ENCODE results near the gene HIF1A.

HIF1A gene

GRCh38 chr14:61726778-61727658 is 31.7 kb downstream of the HIF1A start:
- DNase-seq (ENCODE audit: low read depth), result no peak
- H3K4me3 ChIP-seq (ENCODE audit: low read depth, low read length), result no peak overlapping the region
- TF ChIP-seq CTCF (IDR thresholded peaks at IDR 0.05; ENCODE audit: insufficient read depth, low read depth, low read length, missing control alignments), result no peak

GRCh38 chr14:61730756-61731373 is 35.6 kb downstream of the HIF1A start:
- no peak for DNase-seq (ENCODE audit: low read depth)
- H3K4me3 ChIP-seq (ENCODE audit: low read depth, low read length), result no peak overlapping the region
- peak; percentile 16 for TF ChIP-seq CTCF (IDR thresholded peaks at IDR 0.05; ENCODE audit: insufficient read depth, low read depth, low read length, missing control alignments)

GRCh38 chr14:61733972-61734371 is 38.7 kb downstream of the HIF1A start:
- DNase-seq (ENCODE audit: low read depth), result no peak
- H3K4me3 ChIP-seq (ENCODE audit: low read depth, low read length), result no peak overlapping the region
- no peak for TF ChIP-seq CTCF (IDR thresholded peaks at IDR 0.05; ENCODE audit: insufficient read depth, low read depth, low read length, missing control alignments)

DNA sequence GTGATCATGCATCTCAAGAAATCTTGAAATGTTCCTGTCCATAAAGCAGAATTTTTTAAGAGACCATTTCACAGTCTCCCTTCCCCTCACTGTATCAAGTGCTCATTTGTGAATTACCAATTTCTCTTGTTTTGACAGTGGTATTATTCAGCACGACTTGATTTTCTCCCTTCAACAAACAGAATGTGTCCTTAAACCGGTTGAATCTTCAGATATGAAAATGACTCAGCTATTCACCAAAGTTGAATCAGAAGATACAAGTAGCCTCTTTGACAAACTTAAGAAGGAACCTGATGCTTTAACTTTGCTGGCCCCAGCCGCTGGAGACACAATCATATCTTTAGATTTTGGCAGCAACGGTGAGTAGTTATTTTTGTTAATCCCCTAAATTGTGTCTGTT is 41.4 kb downstream of the HIF1A start:
- TF ChIP-seq CTCF (IDR thresholded peaks at IDR 0.05; ENCODE audit: insufficient read depth, low read depth, low read length, missing control alignments), result no peak
- no peak for DNase-seq (ENCODE audit: low read depth)
- H3K4me3 ChIP-seq (ENCODE audit: low read depth, low read length), result no peak overlapping the region

DNA sequence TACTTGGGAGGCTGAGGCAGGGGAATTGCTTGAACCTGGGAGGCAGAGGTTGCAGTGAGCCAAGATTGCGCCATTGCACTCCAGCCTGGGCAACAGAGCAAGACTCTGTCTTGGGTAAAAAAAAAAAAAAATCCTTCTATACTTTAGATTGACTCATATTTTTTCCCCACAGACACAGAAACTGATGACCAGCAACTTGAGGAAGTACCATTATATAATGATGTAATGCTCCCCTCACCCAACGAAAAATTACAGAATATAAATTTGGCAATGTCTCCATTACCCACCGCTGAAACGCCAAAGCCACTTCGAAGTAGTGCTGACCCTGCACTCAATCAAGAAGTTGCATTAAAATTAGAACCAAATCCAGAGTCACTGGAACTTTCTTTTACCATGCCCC is 42.6 kb downstream of the HIF1A start:
- no peak overlapping the region for H3K4me3 ChIP-seq (ENCODE audit: low read depth, low read length)
- no peak for TF ChIP-seq CTCF (IDR thresholded peaks at IDR 0.05; ENCODE audit: insufficient read depth, low read depth, low read length, missing control alignments)
- no peak for DNase-seq (ENCODE audit: low read depth)

GRCh38 chr14:61739133-61739532 is 43.8 kb downstream of the HIF1A start:
- no peak for TF ChIP-seq CTCF (IDR thresholded peaks at IDR 0.05; ENCODE audit: insufficient read depth, low read depth, low read length, missing control alignments)
- no peak for DNase-seq (ENCODE audit: low read depth)
- H3K4me3 ChIP-seq (ENCODE audit: low read depth, low read length), result no peak overlapping the region

Measured in GM12865 (cell line).